A673 (cell line): ENCODE data around the gene ZNF865. TPM values are rescaled to one million over a fixed set of nuclear protein-coding genes. Genes with fewer than 3 reads are reported as not detected.
"Not testable (repeated sequence)": the region's sequence is repeated elsewhere in the genome, so short reads cannot be mapped to it uniquely, and the experiment has no call there.

Experiments
- BruUV-seq: library from RNA; stranded (reverse); fragments of 400-500 nt; replicated peaks from 2 replicates; lab custom pipeline; 2021; lab: Mats Ljungman, UMichigan
- CTCF ChIA-PET: fragments of 300-600 bp; sonication (Branson Sonifier 250); formaldehyde crosslinking; loops from one replicate; lab custom pipeline; 2022; ENCODE audit warnings: antibody characterized with exemption; lab: Charles Lee
- POLR2A ChIA-PET: fragments of 300-600 bp; sonication (Branson Sonifier 250); formaldehyde crosslinking; loops from one replicate; lab custom pipeline; 2022; ENCODE audit warnings: antibody characterized with exemption; ENCODE audit not compliant: low non-redundant PET; lab: Charles Lee
- DNase-seq: peaks from one replicate; pipeline ENCODE4 v3.0.0-alpha.2; 2015; ENCODE audit warnings: low spot score
- H3K27ac ChIP-seq: fragments of 200-600 bp; sonication (generic); 2 replicates; pipeline ENCODE4 v1.5.1; 2016; ENCODE audit warnings: mixed run types, low read depth, mild to moderate bottlenecking, mixed read lengths, antibody characterized with exemption, low read length; ENCODE audit not compliant: poor library complexity, severe bottlenecking
- H3K27me3 ChIP-seq: fragments of 200-600 bp; sonication (generic); replicated peaks from 2 replicates; pipeline ENCODE4 v1.6.1; 2017; ENCODE audit warnings: mixed run types, low read depth, mild to moderate bottlenecking, mixed read lengths, antibody characterized with exemption, low read length; ENCODE audit not compliant: insufficient read depth, poor library complexity
- H3K36me3 ChIP-seq: fragments of 200-600 bp; sonication (generic); 2 replicates; pipeline ENCODE4 v1.6.1; 2016; ENCODE audit warnings: mixed run types, mild to moderate bottlenecking, mixed read lengths, antibody characterized with exemption, low read length; ENCODE audit not compliant: insufficient read depth, poor library complexity, severe bottlenecking
- H3K4me1 ChIP-seq: fragments of 200-600 bp; sonication (generic); 2 replicates; pipeline ENCODE4 v1.6.1; 2017; ENCODE audit warnings: mixed run types, mild to moderate bottlenecking, mixed read lengths, antibody characterized with exemption, low read length; ENCODE audit not compliant: insufficient read depth, poor library complexity, severe bottlenecking
- H3K4me3 ChIP-seq: fragments of 200-600 bp; sonication (generic); 2 replicates; pipeline ENCODE4 v1.5.1; 2016; ENCODE audit warnings: low read depth, mixed run types, mild to moderate bottlenecking, mixed read lengths, low read length; ENCODE audit not compliant: poor library complexity, severe bottlenecking
- H3K9me3 ChIP-seq: fragments of 200-600 bp; sonication (generic); 2 replicates; pipeline ENCODE4 v1.6.1; 2016; ENCODE audit warnings: mixed run types, low read depth, mild to moderate bottlenecking, mixed read lengths, antibody characterized with exemption, low read length; ENCODE audit not compliant: poor library complexity, severe bottlenecking
- EZH2 ChIP-seq: fragments of 200-600 bp; sonication (generic); IDR thresholded peaks from 2 replicates; pipeline ENCODE4 v1.6.1; 2017; ENCODE audit warnings: borderline replicate concordance, low read depth, mild to moderate bottlenecking, mixed read lengths, antibody characterized with exemption, low read length; ENCODE audit not compliant: poor library complexity, severe bottlenecking
- intact Hi-C: fragments of 100-400 bp; cut with micrococcal nuclease; formaldehyde crosslinking; loops from one replicate; pipeline ENCODE4 v1.10.0; 2022; ENCODE audit not compliant: unreplicated experiment
- total RNA-seq: library from RNA; stranded (reverse); gene quantifications from 2 replicates; pipeline ENCODE4 v1.2.3, GENCODE V29; 2021
- TF ChIP-seq, protein P1 (sequence below): fragments of 300-800, 200-600 bp; sonication (generic); conservative IDR thresholded peaks from 2 replicates; pipeline ENCODE4 v1.5.1; 2017; ENCODE audit warnings: low read depth, mild to moderate bottlenecking, antibody characterized with exemption, low read length, moderate library complexity, mixed read lengths

The ZNF865 gene
- total RNA-seq, 1 experiment from 2014 or later, result 16.1 TPM

DNA sequence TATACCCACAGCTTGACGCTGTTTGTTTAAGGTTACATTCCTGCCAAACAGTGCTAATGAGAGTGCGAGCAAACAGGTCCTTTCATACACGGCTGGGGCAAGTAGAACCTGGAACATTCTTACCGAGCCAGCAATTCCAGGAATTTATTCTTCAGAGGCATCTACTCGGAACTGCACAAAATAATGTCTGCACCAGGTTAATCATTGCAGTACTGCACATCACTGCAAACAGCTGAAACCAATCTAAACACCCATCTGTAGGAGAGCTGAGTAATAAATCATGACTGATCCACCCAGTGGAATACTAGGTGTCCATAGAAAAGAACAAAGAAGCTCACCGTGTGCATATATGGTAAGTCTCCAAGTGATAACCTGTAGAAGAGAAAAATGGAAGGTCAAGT, 23.6 kb upstream of the ZNF865 start:
- POLR2A ChIA-PET, result interaction anchor here (0.5 kb wide), 1 partner anchor 17 kb away, joined by 3 read pairs; the partner anchor contains the start of gene FIZ1
- TF ChIP-seq, protein P1, sequence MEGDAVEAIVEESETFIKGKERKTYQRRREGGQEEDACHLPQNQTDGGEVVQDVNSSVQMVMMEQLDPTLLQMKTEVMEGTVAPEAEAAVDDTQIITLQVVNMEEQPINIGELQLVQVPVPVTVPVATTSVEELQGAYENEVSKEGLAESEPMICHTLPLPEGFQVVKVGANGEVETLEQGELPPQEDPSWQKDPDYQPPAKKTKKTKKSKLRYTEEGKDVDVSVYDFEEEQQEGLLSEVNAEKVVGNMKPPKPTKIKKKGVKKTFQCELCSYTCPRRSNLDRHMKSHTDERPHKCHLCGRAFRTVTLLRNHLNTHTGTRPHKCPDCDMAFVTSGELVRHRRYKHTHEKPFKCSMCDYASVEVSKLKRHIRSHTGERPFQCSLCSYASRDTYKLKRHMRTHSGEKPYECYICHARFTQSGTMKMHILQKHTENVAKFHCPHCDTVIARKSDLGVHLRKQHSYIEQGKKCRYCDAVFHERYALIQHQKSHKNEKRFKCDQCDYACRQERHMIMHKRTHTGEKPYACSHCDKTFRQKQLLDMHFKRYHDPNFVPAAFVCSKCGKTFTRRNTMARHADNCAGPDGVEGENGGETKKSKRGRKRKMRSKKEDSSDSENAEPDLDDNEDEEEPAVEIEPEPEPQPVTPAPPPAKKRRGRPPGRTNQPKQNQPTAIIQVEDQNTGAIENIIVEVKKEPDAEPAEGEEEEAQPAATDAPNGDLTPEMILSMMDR, result no peak
- no peak for TF ChIP-seq EZH2
- Histone ChIP-seq H3K27ac (no peak overlapping the region), H3K36me3 (peaks cover 15% of the 10 kb centered on the region), H3K4me3 (no peak overlapping the region), H3K27me3 (no peaks in the 10 kb centered on the region), H3K4me1 (peaks cover 17% of the 10 kb centered on the region), H3K9me3 (no peaks in the 10 kb centered on the region)
- no TSS peak for BruUV-seq
- no peak for DNase-seq
- intact Hi-C loops, result no loop called here
- CTCF ChIA-PET, result no interaction called here

DNA sequence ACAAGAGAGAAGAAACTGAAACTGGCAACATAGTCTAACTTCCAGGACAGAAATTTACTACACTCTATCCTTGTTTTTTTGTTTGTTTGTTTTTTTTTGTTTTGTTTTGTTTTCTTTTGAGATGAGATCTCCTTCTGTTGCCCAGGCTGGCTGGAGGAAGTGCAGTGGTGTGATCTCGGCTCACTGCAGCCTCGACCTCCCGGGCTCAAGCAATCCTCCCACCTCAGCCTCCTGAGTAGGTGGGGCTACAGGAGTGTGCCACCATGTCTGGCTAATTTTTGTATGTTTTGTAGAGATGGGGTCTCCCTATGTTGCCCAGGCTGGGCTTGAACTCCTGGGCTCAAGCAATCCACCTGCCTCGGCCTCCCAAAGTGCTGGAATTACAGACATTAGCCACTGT, 23.2 kb upstream of the ZNF865 start:
- Histone ChIP-seq H3K4me1 (peaks cover 22% of the 10 kb centered on the region), H3K36me3 (peaks cover 12% of the 10 kb centered on the region)
- CTCF ChIA-PET, POLR2A ChIA-PET, H3K27me3 ChIP-seq, H3K9me3 ChIP-seq, BruUV-seq, H3K4me3 ChIP-seq, DNase-seq, intact Hi-C loops, H3K27ac ChIP-seq: not testable (repeated sequence)

DNA sequence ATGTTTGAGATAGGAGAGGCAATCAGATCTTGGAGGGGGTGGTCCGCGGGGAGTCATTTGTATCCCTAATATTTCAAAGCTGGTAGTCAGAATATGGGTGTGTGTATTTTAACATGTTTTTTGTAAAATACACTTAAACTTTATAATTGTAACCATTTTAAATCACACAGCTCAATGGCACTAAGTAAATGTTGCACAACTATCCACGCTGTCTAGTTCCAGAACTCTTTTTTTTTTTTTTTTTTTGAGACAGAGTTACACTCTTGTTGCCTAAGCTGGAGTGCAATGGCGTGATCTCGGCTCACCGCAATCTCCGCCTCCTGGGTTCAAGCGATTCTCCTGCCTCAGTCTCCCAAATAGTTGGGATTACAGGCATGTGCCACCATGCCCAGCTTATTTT, 21.6 kb upstream of the ZNF865 start:
- peaks cover 22% of the 10 kb centered on the region for H3K4me1 ChIP-seq
- H3K36me3 ChIP-seq, H3K4me3 ChIP-seq, DNase-seq, H3K27ac ChIP-seq, intact Hi-C loops, BruUV-seq, H3K9me3 ChIP-seq, H3K27me3 ChIP-seq: not testable (repeated sequence)
- ChIA-PET CTCF (interaction anchor here (0.6 kb wide), 1 partner anchor 17 kb away, joined by 7 read pairs; no protein-coding TSS in a partner anchor), POLR2A (interaction anchor here (0.6 kb wide), 1 partner anchor 13 kb away, joined by 8 read pairs; no protein-coding TSS in a partner anchor)

GRCh38 chr19:55584871-55585270, 20.6 kb upstream of the ZNF865 start:
- Histone ChIP-seq H3K27me3 (no peaks in the 10 kb centered on the region), H3K4me1 (peaks cover 22% of the 10 kb centered on the region), H3K4me3 (no peak overlapping the region), H3K36me3 (no peaks in the 10 kb centered on the region), H3K9me3 (no peaks in the 10 kb centered on the region), H3K27ac (peak overlapping the region; percentile 90)
- no peak for TF ChIP-seq EZH2
- TF ChIP-seq, protein P1, result no peak
- DNase-seq, result no peak
- ChIA-PET POLR2A (no interaction called here), CTCF (no interaction called here)
- intact Hi-C loops, result no loop called here
- no TSS peak for BruUV-seq
